Measurements from ENCODE around the gene ARHGAP32. TPM values are rescaled to one million over a fixed set of nuclear protein-coding genes. Genes with fewer than 3 reads are reported as not detected.
A peak's percentile ranks its signal among the peaks of the same experiment; 100 is the strongest.

ARHGAP32 gene
- total RNA-seq, 4 donors from 2014 or later, result 9.8 to 18.8 (median 16.2) TPM

GRCh38 chr11:129119036-129119435 lies 73.1 kb downstream of the ARHGAP32 start:
- Histone ChIP-seq H3K27me3 (no peaks in the 10 kb centered on the region), H3K4me1 (peaks cover 0 to 12% (median 0%) of the 10 kb centered on the region in 3 donors), H3K9me3 (no peaks in the 10 kb centered on the region), H3K4me3 (no peak overlapping the region), H3K27ac (no peak overlapping the region), H3K36me3 (peaks cover 0 to 14% of the 10 kb centered on the region in 2 donors)
- no peak for TF ChIP-seq POLR2AphosphoS5 (IDR thresholded peaks at IDR 0.05)
- no peak for TF ChIP-seq CTCF (IDR thresholded peaks at IDR 0.05)
- TF ChIP-seq POLR2A (IDR thresholded peaks at IDR 0.05), result no peak
- no peak for TF ChIP-seq EP300 (IDR thresholded peaks at IDR 0.05)
- WGBS, 2 donors (ENCODE audit: low coverage in 1 of 2), result 88 to 89% methylated on average over 2 of the region's 2 CpGs
- no peak for ATAC-seq

- Histone ChIP-seq H3K4me1 (peaks cover 0 to 12% (median 0%) of the 10 kb centered on the region in 3 donors), H3K27me3 (no peaks in the 10 kb centered on the region), H3K27ac (no peak overlapping the region), H3K4me3 (no peak overlapping the region), H3K36me3 (peaks cover 0 to 9% of the 10 kb centered on the region in 2 donors), H3K9me3 (no peaks in the 10 kb centered on the region)
- ATAC-seq, result no peak
- TF ChIP-seq CTCF (IDR thresholded peaks at IDR 0.05) (peak; percentile 68 to 86 (median 76)), POLR2A (IDR thresholded peaks at IDR 0.05) (no peak)
- 30 to 31% methylated on average over 6 of the region's 6 CpGs for WGBS, 2 donors (ENCODE audit: low coverage in 1 of 2)
These were observed 74.4 kb downstream of the ARHGAP32 start for GRCh38 chr11:129117595-129118350.

GRCh38 chr11:129115652-129116586 lies 76.2 kb downstream of the ARHGAP32 start:
- peaks cover 0 to 9% of the 10 kb centered on the region in 2 donors for H3K36me3 ChIP-seq
- no peak for ATAC-seq
- peaks cover 0 to 12% (median 0%) of the 10 kb centered on the region in 3 donors for H3K4me1 ChIP-seq
- H3K4me3 ChIP-seq, result no peak overlapping the region
- WGBS, 2 donors (ENCODE audit: low coverage in 1 of 2), result 5 to 10% methylated on average over 2 of the region's 2 CpGs
- no peak for TF ChIP-seq POLR2A (IDR thresholded peaks at IDR 0.05)
- no peak for TF ChIP-seq EP300 (IDR thresholded peaks at IDR 0.05)
- TF ChIP-seq POLR2AphosphoS5 (IDR thresholded peaks at IDR 0.05), result no peak
- TF ChIP-seq CTCF (IDR thresholded peaks at IDR 0.05), result no peak
- no peak overlapping the region for H3K27ac ChIP-seq
- H3K9me3 ChIP-seq, result no peaks in the 10 kb centered on the region
- H3K27me3 ChIP-seq, result no peaks in the 10 kb centered on the region

- peaks cover 0 to 15% (median 0%) of the 10 kb centered on the region in 3 donors for H3K9me3 ChIP-seq
- H3K4me1 ChIP-seq, result no peaks in the 10 kb centered on the region
- no peak overlapping the region for H3K4me3 ChIP-seq
- H3K36me3 ChIP-seq, result peaks cover 0 to 5% of the 10 kb centered on the region in 2 donors
- 56 to 73% methylated on average over 1 of the region's 1 CpG for WGBS, 2 donors (ENCODE audit: low coverage in 1 of 2)
- TF ChIP-seq CTCF (IDR thresholded peaks at IDR 0.05) (no peak), POLR2AphosphoS5 (IDR thresholded peaks at IDR 0.05) (no peak), EP300 (IDR thresholded peaks at IDR 0.05) (no peak), POLR2A (IDR thresholded peaks at IDR 0.05) (no peak)
- no peak for ATAC-seq
- no peaks in the 10 kb centered on the region for H3K27me3 ChIP-seq
- H3K27ac ChIP-seq, result no peak overlapping the region
These were observed 82.4 kb downstream of the ARHGAP32 start for GRCh38 chr11:129109701-129110100.
